GM12878 (cell line): ENCODE measurements around the gene ANKRD28. TPM values are rescaled to one million over a fixed set of nuclear protein-coding genes. Genes with fewer than 3 reads are reported as not detected.

ENCODE experiments used
- BRCA1 ChIP-seq: IDR thresholded peaks from 2 replicates; pipeline ENCODE4 v1.6.1; 2011; ENCODE audit warnings: low read depth, low read length, improper control_type of control experiment
- CREM ChIP-seq: IDR thresholded peaks from 2 replicates; pipeline ENCODE4 v1.6.1; 2014; ENCODE audit warnings: antibody characterized with exemption, low read depth
- JUNB ChIP-seq: IDR thresholded peaks from 2 replicates; pipeline ENCODE4 v1.6.1; 2016; ENCODE audit warnings: antibody characterized with exemption, mild to moderate bottlenecking
- MLLT1 ChIP-seq: fragments of 450-650 bp; IDR thresholded peaks from 2 replicates; pipeline ENCODE4 v1.6.1; 2016; ENCODE audit warnings: mild to moderate bottlenecking
- NFYA ChIP-seq: IDR thresholded peaks from 2 replicates; pipeline ENCODE4 v1.6.1; 2011; ENCODE audit warnings: low read depth, mild to moderate bottlenecking, low read length, improper control_type of control experiment, borderline replicate concordance
- POLR2AphosphoS2 ChIP-seq: IDR thresholded peaks from 2 replicates; pipeline ENCODE4 v1.6.1; 2011; ENCODE audit warnings: low read depth, mild to moderate bottlenecking, low read length, improper control_type of control experiment, moderate library complexity
- PRDM15 ChIP-seq: fragments of 450-650 bp; formaldehyde crosslinking; IDR thresholded peaks from 2 replicates; pipeline ENCODE4 v1.4.0; 2020; ENCODE audit warnings: mild to moderate bottlenecking, moderate library complexity
- RBBP5 ChIP-seq: fragments of 200-600 bp; sonication (generic); conservative IDR thresholded peaks from 2 replicates; pipeline ENCODE4 v1.6.1; 2016
- RELB ChIP-seq: fragments of 450-650 bp; IDR thresholded peaks from 2 replicates; pipeline ENCODE4 v1.6.1; 2017; ENCODE audit warnings: low read depth, mild to moderate bottlenecking, moderate library complexity
- SKIL ChIP-seq: fragments of 450-650 bp; IDR thresholded peaks from 2 replicates; pipeline ENCODE4 v1.6.1; 2017; ENCODE audit warnings: mild to moderate bottlenecking, low read depth, inconsistent platforms; ENCODE audit not compliant: poor library complexity, severe bottlenecking
- TCF12 ChIP-seq: IDR thresholded peaks from 2 replicates; pipeline ENCODE4 v1.6.1; 2011; ENCODE audit warnings: low read depth, mild to moderate bottlenecking, low read length
- YBX1 ChIP-seq: fragments of 450-650 bp; IDR thresholded peaks from 2 replicates; pipeline ENCODE4 v1.6.1; 2016; ENCODE audit warnings: antibody characterized with exemption
- ZBTB40 ChIP-seq: fragments of 450-650 bp; IDR thresholded peaks from 2 replicates; pipeline ENCODE4 v1.6.1; 2016; ENCODE audit warnings: mild to moderate bottlenecking, moderate library complexity, borderline replicate concordance
- ZNF217 ChIP-seq: fragments of 450-650 bp; IDR thresholded peaks from 2 replicates; pipeline ENCODE4 v1.6.1; 2017; ENCODE audit warnings: antibody characterized with exemption, mild to moderate bottlenecking
- polyA plus RNA-seq, 11 experiments: library from polyadenylated mRNA; depleted of rRNA in 4 of 11; unstranded in 6 of 11; stranded (reverse) in 5 of 11; fragments of >200 nt; fragmentation: Nextera tagmentation in 4 of 11; fragmentation: Illumina TruSeq in 1 of 11; extraction: Ambion mirVana in 4 of 11; extraction: Trizol in 1 of 11; gene quantifications; 1 replicate in 1 of 11; 2 replicates in 10 of 11; pipeline versions ENCODE4 v1.2.1 to v1.2.3, GENCODE V29; 2011 to 2016; ENCODE audit warnings: inconsistent platforms in 2 of 11, missing spikeins in 2 of 11, low read depth in 1 of 11
- total RNA-seq, 4 experiments: library from RNA; depleted of rRNA in 3 of 4; stranded (reverse); fragments of >200 nt in 3 of 4; fragmentation: Illumina TruSeq in 1 of 4; extraction: Trizol in 1 of 4; gene quantifications; 2 replicates each; pipeline versions ENCODE4 v1.2.1 to v1.2.3, GENCODE V29; 2013 to 2021

ANKRD28 gene
- total and polyA plus RNA-seq, 10 of the 15 experiments (the other 5 are each of a cell fraction or from before 2014, with no cell fraction given) = 11.2 to 105 (median 38.3) TPM

GRCh38 chr3:15726043-15726442 lies 71.7 kb downstream of the ANKRD28 start (continued):
- TF ChIP-seq SKIL (peak; percentile 89), PRDM15 (CRISPR knock-in tag) (no peak), RBBP5 (no peak), POLR2AphosphoS2 (no peak), JUNB (peak; percentile 92), ZNF217 (peak; percentile 56; the same call in 1 of the 2 replicates), ZBTB40 (no peak), RELB (peak; percentile 21; the same call in 1 of the 2 replicates), MLLT1 (no peak), BRCA1 (no peak), NFYA (no peak), TCF12 (no peak), CREM (0 out of 2 replicates have a peak, but pooled peaks have one; percentile 12), YBX1 (no peak)
